H9 (cell line): ENCODE measurements around the gene ASPRV1. TPM values are rescaled to one million over a fixed set of nuclear protein-coding genes. Genes with fewer than 3 reads are reported as not detected.

Experiments used
- DNase-seq: peaks from one replicate; pipeline ENCODE4 v3.0.0-alpha.2; 2017
- H2AFZ ChIP-seq: one replicate; pipeline ENCODE4 v1.6.1; 2013; ENCODE audit warnings: mild to moderate bottlenecking, low read length, control low read depth, moderate library complexity
- H2AK5ac ChIP-seq: 2 replicates; pipeline ENCODE4 v1.6.1; 2013; ENCODE audit warnings: low read length, control low read depth, mixed read lengths; ENCODE audit not compliant: insufficient read length
- H2BK120ac ChIP-seq: one replicate; pipeline ENCODE4 v1.6.1; 2013; ENCODE audit warnings: low read depth, mild to moderate bottlenecking, low read length, control low read depth, inconsistent platforms; ENCODE audit not compliant: poor library complexity, severe bottlenecking
- H2BK12ac ChIP-seq: 2 replicates; pipeline ENCODE4 v1.6.1; 2013; ENCODE audit warnings: low read length, control low read depth, mixed read lengths, low read depth; ENCODE audit not compliant: insufficient read length
- H2BK15ac ChIP-seq: 2 replicates; pipeline ENCODE4 v1.6.1; 2013; ENCODE audit warnings: low read depth, low read length, control low read depth
- H2BK20ac ChIP-seq: one replicate; pipeline ENCODE4 v1.6.1; 2013; ENCODE audit warnings: low read depth, mild to moderate bottlenecking, low read length, control low read depth, inconsistent platforms; ENCODE audit not compliant: poor library complexity, severe bottlenecking
- H2BK5ac ChIP-seq: 2 replicates; pipeline ENCODE4 v1.6.1; 2013; ENCODE audit warnings: low read length, control low read depth, mixed read lengths; ENCODE audit not compliant: insufficient read length
- H3K14ac ChIP-seq: 2 replicates; pipeline ENCODE4 v1.6.1; 2013; ENCODE audit warnings: low read length, control low read depth; ENCODE audit not compliant: insufficient read depth
- H3K18ac ChIP-seq: 2 replicates; pipeline ENCODE4 v1.6.1; 2013; ENCODE audit warnings: low read depth, mild to moderate bottlenecking, mixed read lengths, low read length, control low read depth; ENCODE audit not compliant: insufficient read length
- H3K23ac ChIP-seq: 2 replicates; pipeline ENCODE4 v1.6.1; 2013; ENCODE audit warnings: low read length, control low read depth, mixed read lengths, low read depth; ENCODE audit not compliant: insufficient read length
- H3K23me2 ChIP-seq: 2 replicates; pipeline ENCODE4 v1.6.1; 2013; ENCODE audit warnings: low read depth, mild to moderate bottlenecking, mixed read lengths, low read length, control low read depth; ENCODE audit not compliant: insufficient read length, poor library complexity, severe bottlenecking
- H3K27ac ChIP-seq: 2 replicates; pipeline ENCODE4 v1.5.1; 2013; ENCODE audit warnings: low read length, control low read depth, mixed read lengths, low read depth; ENCODE audit not compliant: insufficient read length
- H3K27me3 ChIP-seq: 2 replicates; pipeline ENCODE4 v1.6.1; 2013; ENCODE audit warnings: low read length, control low read depth, inconsistent platforms; ENCODE audit not compliant: insufficient read depth
- H3K4ac ChIP-seq: 2 replicates; pipeline ENCODE4 v1.6.1; 2013; ENCODE audit warnings: low read depth, mild to moderate bottlenecking, control low read depth, inconsistent platforms, low read length, moderate library complexity
- H3K4me1 ChIP-seq: 2 replicates; pipeline ENCODE4 v1.6.1; 2013; ENCODE audit warnings: low read length, control low read depth, inconsistent platforms; ENCODE audit not compliant: insufficient read depth
- H3K4me2 ChIP-seq: 2 replicates; pipeline ENCODE4 v1.6.1; 2013; ENCODE audit warnings: low read length, control low read depth, mixed read lengths; ENCODE audit not compliant: insufficient read length, insufficient read depth
- H3K56ac ChIP-seq: 2 replicates; pipeline ENCODE4 v1.6.1; 2013; ENCODE audit warnings: low read depth, mild to moderate bottlenecking, mixed read lengths, low read length, control low read depth; ENCODE audit not compliant: insufficient read length
- H3K79me1 ChIP-seq: 2 replicates; pipeline ENCODE4 v1.6.1; 2013; ENCODE audit warnings: low read depth, mild to moderate bottlenecking, moderate library complexity, low read length, control low read depth, inconsistent platforms; ENCODE audit not compliant: insufficient read depth, poor library complexity, severe bottlenecking
- H3K79me2 ChIP-seq: 2 replicates; pipeline ENCODE4 v1.6.1; 2013; ENCODE audit warnings: low read length, control low read depth, inconsistent platforms; ENCODE audit not compliant: insufficient read depth
- H3K9ac ChIP-seq: 2 replicates; pipeline ENCODE4 v1.6.1; 2013; ENCODE audit warnings: low read length, control low read depth, mixed read lengths; ENCODE audit not compliant: insufficient read length; ENCODE audit errors: extremely low read depth
- H3K9me3 ChIP-seq: one replicate; pipeline ENCODE4 v1.6.1; 2013; ENCODE audit warnings: low read depth, low read length, inconsistent platforms; ENCODE audit not compliant: control insufficient read depth
- H3T11ph ChIP-seq: one replicate; pipeline ENCODE4 v1.6.1; 2013; ENCODE audit warnings: mild to moderate bottlenecking, low read length, control low read depth, inconsistent platforms
- H4K20me1 ChIP-seq: one replicate; pipeline ENCODE4 v1.6.1; 2013; ENCODE audit not compliant: control insufficient read depth, insufficient read length, insufficient read depth
- H4K5ac ChIP-seq: 2 replicates; pipeline ENCODE4 v1.6.1; 2013; ENCODE audit warnings: low read depth, mild to moderate bottlenecking, mixed read lengths, low read length, control low read depth; ENCODE audit not compliant: insufficient read length
- H4K8ac ChIP-seq: replicated peaks from 2 replicates; pipeline ENCODE4 v1.6.1; 2013; ENCODE audit warnings: low read length, control low read depth, mixed read lengths, low read depth; ENCODE audit not compliant: insufficient read length
- H4K91ac ChIP-seq: 2 replicates; pipeline ENCODE4 v1.6.1; 2013; ENCODE audit warnings: low read depth, mild to moderate bottlenecking, moderate library complexity, mixed read lengths, low read length, control low read depth; ENCODE audit not compliant: insufficient read length
- H3K27ac Mint-ChIP-seq, 3 experiments: 2 replicates in 2 of 3; 3 replicates in 1 of 3; pipeline ENCODE4 v1.8.0; 2020 to 2021; ENCODE audit warnings: mixed read lengths in 3 of 3, mild to moderate bottlenecking in 1 of 3, moderate library complexity in 1 of 3
- H3K27me3 Mint-ChIP-seq: 2 replicates; pipeline ENCODE4 v1.8.0; 2021; ENCODE audit warnings: low read depth, mild to moderate bottlenecking, moderate library complexity, mixed read lengths
- H3K36me3 Mint-ChIP-seq, 3 experiments: 2 replicates in 2 of 3; 3 replicates in 1 of 3; pipeline ENCODE4 v1.8.0; 2020 to 2021; ENCODE audit warnings: low read depth in 3 of 3, mixed read lengths in 3 of 3; ENCODE audit not compliant: insufficient read depth in 1 of 3
- H3K4me1 Mint-ChIP-seq, 2 experiments: 2 replicates each; pipeline ENCODE4 v1.8.0; 2020; ENCODE audit warnings: mixed read lengths in 2 of 2
- H3K4me3 Mint-ChIP-seq, 2 experiments: 2 replicates in 1 of 2; 3 replicates in 1 of 2; pipeline ENCODE4 v1.8.0; 2020 to 2021; ENCODE audit warnings: mild to moderate bottlenecking in 2 of 2, mixed read lengths in 2 of 2, moderate library complexity in 1 of 2
- H3K9me3 Mint-ChIP-seq, 2 experiments: 2 replicates in 1 of 2; 3 replicates in 1 of 2; pipeline ENCODE4 v1.8.0; 2020; ENCODE audit warnings: mild to moderate bottlenecking in 2 of 2, mixed read lengths in 2 of 2, moderate library complexity in 1 of 2
- WGBS: extraction: QIAGEN DNeasy Blood & Tissue Kit; methylation state at CpG from one replicate; pipeline ENCODE4 v1.1.7; 2013; ENCODE audit warnings: missing lambda C conversion rate, low lambda C conversion rate, mixed read lengths; ENCODE audit not compliant: insufficient read length; ENCODE audit errors: extremely low coverage; 5-methylcytosine and 5-hydroxymethylcytosine counted together
- total RNA-seq: library from RNA; stranded (reverse); gene quantifications from 2 replicates; pipeline ENCODE4 v1.2.1, GENCODE V29; 2021
- TF ChIP-seq, protein P1 (sequence below): fragments of 200-600 bp; sonication (generic); conservative IDR thresholded peaks from 3 replicates; pipeline ENCODE4 v1.8.0; 2021; ENCODE audit warnings: antibody characterized with exemption, mild to moderate bottlenecking

ASPRV1 gene
- total RNA-seq, 1 experiment from 2014 or later, result 0.57 TPM

DNA sequence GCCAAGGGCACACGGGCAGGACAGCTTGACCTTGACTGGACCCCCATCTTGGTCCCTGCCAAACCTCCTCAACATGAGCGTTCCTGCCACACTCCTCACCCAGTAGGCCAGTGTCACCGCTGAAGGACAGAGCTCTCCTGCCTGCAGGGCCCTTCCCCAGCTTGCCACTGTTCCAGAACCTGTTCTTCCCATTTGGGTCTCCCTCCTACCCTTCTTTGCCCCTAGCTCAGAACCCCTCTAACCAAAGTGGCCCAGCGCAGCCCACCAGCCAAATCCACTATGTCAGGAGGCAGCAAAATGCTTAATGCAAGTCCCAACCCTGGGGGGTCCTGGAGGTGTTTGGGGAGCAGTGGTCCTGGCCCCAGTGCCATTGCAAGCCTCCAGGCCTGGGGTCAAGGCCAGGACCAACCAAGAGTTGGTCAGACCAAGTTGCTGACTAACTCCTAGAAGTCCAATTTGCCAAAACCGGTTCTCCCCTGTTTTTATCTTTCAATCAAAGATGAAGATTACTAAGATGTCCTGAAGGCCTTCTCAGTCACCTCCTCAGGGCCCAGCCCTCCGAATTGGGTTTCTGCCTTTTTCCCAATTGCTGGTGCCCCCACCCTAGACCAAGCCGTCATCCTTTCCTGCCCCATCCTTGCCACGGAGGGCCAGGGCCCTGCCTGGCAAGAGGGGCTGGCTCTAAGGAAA, 4.5 kb upstream of the ASPRV1 start:
- H3K27ac Mint-ChIP-seq, result no peak overlapping the region; a peak in 2 of 7 replicates
- Histone ChIP-seq H2BK120ac (no peak overlapping the region), H3K9me3 (no peaks in the 10 kb centered on the region), H3K79me1 (no peaks in the 10 kb centered on the region), H3K27ac (no peak overlapping the region), H3K4me1 (no peaks in the 10 kb centered on the region; the same call in 1 of the 2 replicates), H3K23me2 (no peaks in the 10 kb centered on the region), H3K4me2 (no peak overlapping the region), H3K4ac (no peak overlapping the region), H2AK5ac (no peak overlapping the region), H2BK12ac (no peak overlapping the region), H3K18ac (no peak overlapping the region), H3K23ac (no peak overlapping the region), H3K79me2 (no peaks in the 10 kb centered on the region), H4K91ac (no peak overlapping the region), H4K5ac (no peak overlapping the region), H3K14ac (no peak overlapping the region; the same call in 1 of the 2 replicates), H2AFZ (no peak overlapping the region), H3K27me3 (no peaks in the 10 kb centered on the region; the same call in 1 of the 2 replicates), H4K8ac (no peak overlapping the region), H3T11ph (no peak overlapping the region), H3K9ac (no peak overlapping the region), H2BK15ac (no peak overlapping the region), H2BK5ac (no peak overlapping the region), H3K56ac (no peak overlapping the region), H2BK20ac (no peak overlapping the region), H4K20me1 (no peaks in the 10 kb centered on the region)
- no CpG with 5 or more reads among the region's 8 CpGs for WGBS
- peaks cover 15 to 17% of the 10 kb centered on the region in 2 experiments for H3K4me1 Mint-ChIP-seq
- no peaks in the 10 kb centered on the region for H3K36me3 Mint-ChIP-seq
- peaks cover 3% of the 10 kb centered on the region for H3K27me3 Mint-ChIP-seq
- TF ChIP-seq, protein P1, sequence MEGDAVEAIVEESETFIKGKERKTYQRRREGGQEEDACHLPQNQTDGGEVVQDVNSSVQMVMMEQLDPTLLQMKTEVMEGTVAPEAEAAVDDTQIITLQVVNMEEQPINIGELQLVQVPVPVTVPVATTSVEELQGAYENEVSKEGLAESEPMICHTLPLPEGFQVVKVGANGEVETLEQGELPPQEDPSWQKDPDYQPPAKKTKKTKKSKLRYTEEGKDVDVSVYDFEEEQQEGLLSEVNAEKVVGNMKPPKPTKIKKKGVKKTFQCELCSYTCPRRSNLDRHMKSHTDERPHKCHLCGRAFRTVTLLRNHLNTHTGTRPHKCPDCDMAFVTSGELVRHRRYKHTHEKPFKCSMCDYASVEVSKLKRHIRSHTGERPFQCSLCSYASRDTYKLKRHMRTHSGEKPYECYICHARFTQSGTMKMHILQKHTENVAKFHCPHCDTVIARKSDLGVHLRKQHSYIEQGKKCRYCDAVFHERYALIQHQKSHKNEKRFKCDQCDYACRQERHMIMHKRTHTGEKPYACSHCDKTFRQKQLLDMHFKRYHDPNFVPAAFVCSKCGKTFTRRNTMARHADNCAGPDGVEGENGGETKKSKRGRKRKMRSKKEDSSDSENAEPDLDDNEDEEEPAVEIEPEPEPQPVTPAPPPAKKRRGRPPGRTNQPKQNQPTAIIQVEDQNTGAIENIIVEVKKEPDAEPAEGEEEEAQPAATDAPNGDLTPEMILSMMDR, result no peak
- no peak for DNase-seq
- H3K9me3 Mint-ChIP-seq, result no peaks in the 10 kb centered on the region
- H3K4me3 Mint-ChIP-seq, result no peak overlapping the region
